Astrocyte of the cerebellum (primary cell): ENCODE results near the gene CSNK1A1.

Source experiments
- DNase-seq: peaks from one replicate; pipeline ENCODE4 v3.0.0-alpha.2; 2011; ENCODE audit warnings: low read depth
- H3K4me3 ChIP-seq: 2 replicates; pipeline ENCODE4 v1.5.1; 2011; ENCODE audit warnings: mild to moderate bottlenecking, low read depth, low read length, moderate library complexity
- CTCF ChIP-seq: IDR thresholded peaks from 2 replicates; pipeline ENCODE4 v1.5.1; 2012; ENCODE audit warnings: low read length, low read depth, moderate library complexity, mild to moderate bottlenecking; ENCODE audit errors: missing control alignments
- in situ Hi-C: cut with HindIII; loops from 2 replicates; pipeline ENCODE4 v1.10.0; 2017; ENCODE audit warnings: low sequenced_read_pairs

The CSNK1A1 gene

GRCh38 chr5:149489605-149490037, 61.6 kb downstream of the CSNK1A1 start:
- H3K4me3 ChIP-seq = no peak overlapping the region
- in situ Hi-C loops = no loop called here
- TF ChIP-seq CTCF = no peak
- DNase-seq = peak; percentile 18

GRCh38 chr5:149488645-149489306, 62.5 kb downstream of the CSNK1A1 start:
- DNase-seq = no peak
- TF ChIP-seq CTCF = no peak
- H3K4me3 ChIP-seq = no peak overlapping the region
- in situ Hi-C loops = no loop called here

GRCh38 chr5:149487672-149488071, 63.6 kb downstream of the CSNK1A1 start:
- H3K4me3 ChIP-seq = no peak overlapping the region
- no peak for DNase-seq
- in situ Hi-C loops = no loop called here
- TF ChIP-seq CTCF = no peak

- in situ Hi-C loops = no loop called here
- no peak for TF ChIP-seq CTCF
- no peak for DNase-seq
- no peak overlapping the region for H3K4me3 ChIP-seq
Observed at GRCh38 chr5:149486726-149487635, 64.3 kb downstream of the CSNK1A1 start.

- H3K4me3 ChIP-seq = no peak overlapping the region
- TF ChIP-seq CTCF = no peak
- peak; percentile 93 for DNase-seq
- in situ Hi-C loops = no loop called here
Observed at GRCh38 chr5:149485655-149486615, 65.3 kb downstream of the CSNK1A1 start.

- no peak for TF ChIP-seq CTCF
- in situ Hi-C loops = no loop called here
- H3K4me3 ChIP-seq = no peak overlapping the region
- no peak for DNase-seq
Observed at GRCh38 chr5:149481485-149481884, 69.8 kb downstream of the CSNK1A1 start.
